Cardiac muscle cell (in vitro differentiated cells and primary cell): Measurements from ENCODE around the gene ENPEP. TPM values are rescaled to one million over a fixed set of nuclear protein-coding genes. Genes with fewer than 3 reads are reported as not detected.
"Not testable (repeated sequence)": the region's sequence is repeated elsewhere in the genome, so short reads cannot be mapped to it uniquely, and the experiment has no call there.

ENCODE experiments used
- DNase-seq, 2 donors: peaks; one replicate each; pipeline versions ENCODE4 v3.0.0 to v3.0.0-alpha.2; 2010 to 2017; ENCODE audit warnings: low read depth in 1 of 2, low spot score in 1 of 2
- H3K27ac ChIP-seq: fragments of 200-600 bp; sonication (generic); 2 replicates; pipeline ENCODE4 v1.5.1; 2016
- H3K27me3 ChIP-seq: fragments of 200-600 bp; sonication (generic); 2 replicates; pipeline ENCODE4 v1.6.0; 2016; ENCODE audit warnings: control low read depth
- H3K36me3 ChIP-seq: fragments of 200-600 bp; sonication (generic); 2 replicates; pipeline ENCODE4 v1.5.1; 2016; ENCODE audit warnings: control low read depth
- H3K4me1 ChIP-seq: fragments of 200-600 bp; sonication (generic); 2 replicates; pipeline ENCODE4 v1.8.1; 2017; ENCODE audit warnings: low read depth, mild to moderate bottlenecking, mixed run types
- H3K4me3 ChIP-seq: fragments of 200-600 bp; sonication (generic); 2 replicates; pipeline ENCODE4 v1.5.1; 2016; ENCODE audit warnings: mild to moderate bottlenecking
- H3K9me3 ChIP-seq: fragments of 200-600 bp; sonication (generic); 2 replicates; pipeline ENCODE4 v1.5.1; 2017; ENCODE audit warnings: low read depth, mild to moderate bottlenecking, control low read depth
- polyA plus RNA-seq: library from polyadenylated mRNA; unstranded; fragments of >200 nt; fragmentation: Nextera tagmentation; extraction: Ambion mirVana; gene quantifications from 2 replicates; pipeline ENCODE4 v1.2.1, GENCODE V29; 2016
- total RNA-seq: library from RNA; depleted of rRNA; stranded (reverse); fragments of >200 nt; gene quantifications from 2 replicates; pipeline ENCODE4 v1.2.3, GENCODE V29; 2016
- TF ChIP-seq, protein P1 (sequence below): IDR thresholded peaks from 2 replicates; pipeline ENCODE4 v1.5.1; 2012; ENCODE audit warnings: low read depth, mild to moderate bottlenecking, low read length

The ENPEP gene
- total and polyA plus RNA-seq, 2 experiments from 2014 or later: 4.6 to 5.5 TPM

DNA sequence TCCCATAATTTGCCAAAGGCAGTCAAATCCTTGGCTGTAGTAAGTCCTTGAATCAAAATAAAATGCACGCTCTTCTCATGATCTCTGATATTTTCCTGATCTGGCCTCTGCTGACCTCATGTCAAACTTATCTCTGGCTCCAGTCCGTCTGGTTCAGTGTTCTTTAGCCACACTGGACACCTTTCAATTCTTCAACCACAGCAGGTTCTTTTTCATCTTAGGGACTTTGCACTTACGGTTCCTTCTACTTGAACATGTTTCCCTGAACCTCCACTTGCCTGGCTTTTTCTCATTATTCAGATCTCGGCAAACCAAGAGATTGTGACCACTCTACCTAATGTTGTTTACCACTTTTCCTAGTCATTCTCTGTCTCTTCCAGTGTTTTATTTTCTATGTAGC, 10.3 kb downstream of the ENPEP start:
- Histone ChIP-seq H3K4me3 (no peak overlapping the region), H3K36me3 (no peaks in the 10 kb centered on the region), H3K27ac (peak overlapping the region; percentile 75), H3K4me1 (peaks cover 50% of the 10 kb centered on the region), H3K27me3 (no peaks in the 10 kb centered on the region), H3K9me3 (no peaks in the 10 kb centered on the region)
- peak in 1 of 2 donors; percentile 21 for DNase-seq
- TF ChIP-seq, protein P1, sequence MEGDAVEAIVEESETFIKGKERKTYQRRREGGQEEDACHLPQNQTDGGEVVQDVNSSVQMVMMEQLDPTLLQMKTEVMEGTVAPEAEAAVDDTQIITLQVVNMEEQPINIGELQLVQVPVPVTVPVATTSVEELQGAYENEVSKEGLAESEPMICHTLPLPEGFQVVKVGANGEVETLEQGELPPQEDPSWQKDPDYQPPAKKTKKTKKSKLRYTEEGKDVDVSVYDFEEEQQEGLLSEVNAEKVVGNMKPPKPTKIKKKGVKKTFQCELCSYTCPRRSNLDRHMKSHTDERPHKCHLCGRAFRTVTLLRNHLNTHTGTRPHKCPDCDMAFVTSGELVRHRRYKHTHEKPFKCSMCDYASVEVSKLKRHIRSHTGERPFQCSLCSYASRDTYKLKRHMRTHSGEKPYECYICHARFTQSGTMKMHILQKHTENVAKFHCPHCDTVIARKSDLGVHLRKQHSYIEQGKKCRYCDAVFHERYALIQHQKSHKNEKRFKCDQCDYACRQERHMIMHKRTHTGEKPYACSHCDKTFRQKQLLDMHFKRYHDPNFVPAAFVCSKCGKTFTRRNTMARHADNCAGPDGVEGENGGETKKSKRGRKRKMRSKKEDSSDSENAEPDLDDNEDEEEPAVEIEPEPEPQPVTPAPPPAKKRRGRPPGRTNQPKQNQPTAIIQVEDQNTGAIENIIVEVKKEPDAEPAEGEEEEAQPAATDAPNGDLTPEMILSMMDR: no peak

DNA sequence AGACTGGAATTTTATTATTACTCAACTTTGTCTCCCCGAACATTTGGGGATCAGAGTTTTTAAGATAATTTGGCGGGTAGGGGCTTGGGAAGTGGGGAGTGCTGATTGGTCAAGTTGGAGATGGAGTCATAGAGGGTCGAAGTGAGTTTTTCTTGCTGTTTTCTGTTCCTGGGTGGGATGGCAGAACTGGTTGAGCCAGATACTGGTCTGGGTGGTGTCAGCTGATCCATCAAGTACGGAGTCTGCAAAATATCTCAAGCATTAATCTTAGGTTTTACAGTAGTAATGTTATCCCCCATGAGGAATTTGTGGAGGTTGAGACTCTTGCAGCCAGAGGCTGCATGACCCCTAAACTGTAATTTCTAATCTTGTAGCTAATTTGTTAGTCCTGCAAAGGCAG, 10.9 kb downstream of the ENPEP start:
- peaks cover 50% of the 10 kb centered on the region for H3K4me1 ChIP-seq
- H3K4me3 ChIP-seq, DNase-seq, H3K27me3 ChIP-seq, H3K9me3 ChIP-seq, H3K36me3 ChIP-seq: not testable (repeated sequence)
- peak overlapping the region; percentile 75 for H3K27ac ChIP-seq

DNA sequence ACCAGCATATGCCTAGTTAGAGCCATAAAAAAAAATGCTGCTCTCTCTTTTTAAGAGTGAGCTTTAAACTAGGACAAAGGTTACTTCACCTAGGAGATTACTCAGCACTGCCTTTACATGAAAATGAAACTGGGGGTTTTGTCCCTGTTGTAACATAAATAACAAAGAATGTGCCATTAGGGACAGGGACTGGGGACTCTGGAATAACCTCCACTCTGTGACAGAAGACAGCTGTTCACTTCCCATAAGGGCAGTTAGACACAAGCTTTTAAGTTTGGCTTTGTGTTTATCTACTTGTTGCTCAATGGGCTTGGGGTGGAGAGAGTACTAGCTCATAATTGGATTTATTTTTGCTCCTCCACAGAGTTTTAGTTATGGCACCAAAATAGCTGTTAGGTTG, 11.9 kb downstream of the ENPEP start:
- H3K4me3 ChIP-seq: no peak overlapping the region
- TF ChIP-seq, protein P1: no peak
- peak in 1 of 2 donors; percentile 35 for DNase-seq
- no peaks in the 10 kb centered on the region for H3K9me3 ChIP-seq
- no peaks in the 10 kb centered on the region for H3K36me3 ChIP-seq
- no peaks in the 10 kb centered on the region for H3K27me3 ChIP-seq
- peaks cover 50% of the 10 kb centered on the region for H3K4me1 ChIP-seq
- H3K27ac ChIP-seq: peak overlapping the region; percentile 75

- H3K27me3 ChIP-seq: no peaks in the 10 kb centered on the region
- peaks cover 44% of the 10 kb centered on the region for H3K4me1 ChIP-seq
- no peak overlapping the region for H3K27ac ChIP-seq
- no peaks in the 10 kb centered on the region for H3K9me3 ChIP-seq
- DNase-seq: no peak
- no peaks in the 10 kb centered on the region for H3K36me3 ChIP-seq
- no peak overlapping the region for H3K4me3 ChIP-seq
- TF ChIP-seq, protein P1: no peak
Observed at GRCh38 chr4:110489901-110490508, 14.1 kb downstream of the ENPEP start.

GRCh38 chr4:110492522-110492921, 16.6 kb downstream of the ENPEP start:
- Histone ChIP-seq H3K27ac (no peak overlapping the region), H3K9me3 (no peaks in the 10 kb centered on the region), H3K36me3 (no peaks in the 10 kb centered on the region), H3K4me1 (peaks cover 20% of the 10 kb centered on the region), H3K4me3 (no peak overlapping the region), H3K27me3 (no peaks in the 10 kb centered on the region)
- TF ChIP-seq, protein P1: no peak
- DNase-seq: no peak

- Histone ChIP-seq H3K4me3 (no peak overlapping the region), H3K27ac (no peak overlapping the region), H3K27me3 (no peaks in the 10 kb centered on the region), H3K4me1 (peaks cover 10% of the 10 kb centered on the region), H3K36me3 (no peaks in the 10 kb centered on the region), H3K9me3 (no peaks in the 10 kb centered on the region)
- DNase-seq: no peak
- TF ChIP-seq, protein P1: no peak
Observed at GRCh38 chr4:110493520-110493919, 17.6 kb downstream of the ENPEP start.
